ENCODE data around the gene GRAP2. TPM values are rescaled to one million over a fixed set of nuclear protein-coding genes. Genes with fewer than 3 reads are reported as not detected.

The GRAP2 gene
- not detected in 2 replicates for total RNA-seq (2016; rRNA removed; fragmentation: Illumina TruSeq; extraction: Trizol)
- not detected in 2 replicates for total RNA-seq (2016; cell fraction: cytosol; rRNA removed; fragmentation: Illumina TruSeq; extraction: Trizol; ENCODE audit: low read depth)
- not detected in 2 replicates for total RNA-seq (2016; cell fraction: insoluble cytoplasmic fraction; rRNA removed; fragmentation: Illumina TruSeq; extraction: Trizol)
- not detected in 2 replicates for total RNA-seq (2016; cell fraction: membrane; rRNA removed; fragmentation: Illumina TruSeq; extraction: Trizol)
- total RNA-seq (2016; cell fraction: nucleus; rRNA removed; fragmentation: Illumina TruSeq; extraction: Trizol), result not detected in 2 replicates
- polyA plus RNA-seq (2011; rRNA removed), result 0.15 and 0.33 TPM in 2 replicates
- 0.06 and 0.42 TPM in 2 replicates for polyA plus RNA-seq (2011; cell fraction: cytosol; rRNA removed)
- 0.06 and 0.35 TPM in 2 replicates for polyA plus RNA-seq (2011; cell fraction: nucleus; rRNA removed)
- not detected in 2 replicates for polyA plus RNA-seq (2012)
- not detected in 2 replicates for polyA plus RNA-seq (2016; cell fraction: cytosol; fragmentation: Illumina TruSeq; extraction: Trizol; ENCODE audit: low read depth)
- polyA plus RNA-seq (2016; cell fraction: insoluble cytoplasmic fraction; fragmentation: Illumina TruSeq; extraction: Trizol; ENCODE audit: low read depth), result not detected in 2 replicates
- not detected in 2 replicates for polyA plus RNA-seq (2016; cell fraction: membrane; fragmentation: Illumina TruSeq; extraction: Trizol; ENCODE audit: low read depth)
- polyA plus RNA-seq (2016; cell fraction: nucleus; fragmentation: Illumina TruSeq; extraction: Trizol; ENCODE audit: insufficient read depth, low read depth), result not detected in 2 replicates
- 0.23 TPM in 1 of 2 replicates, not detected in the other for polyA minus RNA-seq (2011; rRNA and poly(A)+ RNA removed; ENCODE audit: low replicate concordance)
- not detected in 2 replicates for polyA minus RNA-seq (2011; cell fraction: cytosol; rRNA and poly(A)+ RNA removed)
- polyA minus RNA-seq (2011; cell fraction: nucleus; rRNA and poly(A)+ RNA removed), result 0.26 and 0.75 TPM in 2 replicates
- Bru-seq, nascent RNA, result percentile 13 among the genes with signal in this experiment
- percentile 13 among the genes with signal in this experiment for BruChase-seq, experiment 1, labeled RNA remaining after a 6-hour chase
- BruChase-seq, experiment 2, labeled RNA remaining after a 2-hour chase, result percentile 14 among the genes with signal in this experiment
- long read RNA-seq, experiment 1, result 0 reads
- long read RNA-seq, experiment 2, result 0 reads

DNA sequence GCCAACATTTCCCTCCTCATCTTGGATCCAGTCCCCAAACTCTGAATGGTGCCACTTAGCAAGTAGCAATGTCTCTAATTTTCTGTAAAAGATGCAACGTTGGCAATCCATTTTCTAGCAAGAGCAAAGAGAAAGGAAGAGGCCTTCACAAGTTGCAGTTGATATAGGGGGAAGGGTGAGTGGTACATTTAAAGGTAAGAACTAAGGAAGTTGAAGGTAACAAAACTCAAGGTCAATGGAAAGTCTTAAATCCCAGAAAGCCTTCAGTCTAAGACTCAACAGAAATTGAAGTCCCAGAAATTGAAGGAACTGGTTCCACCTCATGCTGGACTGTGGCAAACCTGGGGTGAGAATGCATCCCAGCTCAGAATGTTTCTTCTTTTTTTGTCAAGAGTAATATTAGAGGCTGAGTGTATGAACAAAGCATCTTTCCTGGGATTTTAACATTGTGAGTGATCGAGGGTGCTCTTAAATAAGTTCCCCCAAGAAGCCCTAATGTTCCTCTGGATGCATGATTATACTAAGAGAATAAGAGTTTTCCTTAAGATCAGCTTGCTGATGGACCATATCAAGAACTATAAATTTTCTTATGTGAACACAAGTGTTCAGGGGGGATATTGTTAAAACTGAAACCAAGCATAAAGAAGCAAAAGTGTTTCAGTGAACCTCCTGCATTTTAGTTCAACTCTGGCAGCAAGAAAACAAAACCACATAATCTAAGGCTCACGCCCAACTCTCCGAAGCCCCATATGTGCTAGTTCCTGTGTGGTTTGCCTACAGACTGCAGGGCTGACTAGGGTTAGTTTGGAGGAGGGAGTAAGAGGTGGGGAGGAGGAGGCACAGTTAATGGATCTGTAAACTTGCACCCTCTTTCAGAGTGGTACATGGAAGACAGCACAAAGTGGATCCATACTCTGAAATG is at the start of gene GRAP2:
Gene GRAP2, plus strand, starts transcription at position 779 of the 922 bp plus-strand sequence. CDS start 46,023 bp downstream, outside the sequence.
- H3K9me3 ChIP-seq (ENCODE audit: low read length), result no peaks in the 10 kb centered on the region
- no peak within 1 kb of the TSS for H2AFZ ChIP-seq (ENCODE audit: low read length)
- DNase-seq (ENCODE audit: low spot score) (no peak), FAIRE-seq (no peak), ATAC-seq (no peak)
- in situ Hi-C loops (cut with HindIII; ENCODE audit: extremely low pct_ligation_motif_present, low pct_unique_long_range_greater_than_20kb), result no loop called here
- no peaks in the 10 kb centered on the region for H3K36me3 ChIP-seq (replicated peaks in 1 of 2; ENCODE audit: control insufficient read depth in 1 of 2, insufficient read depth in 2 of 2, low read length in 2 of 2)
- no peaks in the 10 kb centered on the region for H4K20me1 ChIP-seq (ENCODE audit: insufficient read depth, low read length)
- BruUV-seq (replicated peaks), result no TSS peak
- no peak within 1 kb of the TSS for H3K27ac ChIP-seq (ENCODE audit: extremely low read length, insufficient read depth, low read length)
- ChIA-PET POLR2A (no interaction called here), CTCF (ENCODE audit: low intra/inter-chr PET ratio, low total read pairs) (no interaction called here)
- H3K4me1 ChIP-seq (ENCODE audit: insufficient read depth, low read length), result no peaks in the 10 kb centered on the region
- H3K4me3 ChIP-seq (replicated peaks in 1 of 3; ENCODE audit: insufficient read depth in 1 of 3, low read depth in 2 of 3, low read length in 3 of 3), result no peak within 1 kb of the TSS
- intact Hi-C loops (cut with micrococcal nuclease; ENCODE audit: unreplicated experiment), result no loop called here
- TF ChIP-seq, protein P1, sequence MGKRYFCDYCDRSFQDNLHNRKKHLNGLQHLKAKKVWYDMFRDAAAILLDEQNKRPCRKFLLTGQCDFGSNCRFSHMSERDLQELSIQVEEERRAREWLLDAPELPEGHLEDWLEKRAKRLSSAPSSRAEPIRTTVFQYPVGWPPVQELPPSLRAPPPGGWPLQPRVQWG (CRISPR knock-in tag; IDR thresholded peaks at IDR 0.05; ENCODE audit: borderline replicate concordance, low read depth), result no peak
- TF ChIP-seq, protein P2, sequence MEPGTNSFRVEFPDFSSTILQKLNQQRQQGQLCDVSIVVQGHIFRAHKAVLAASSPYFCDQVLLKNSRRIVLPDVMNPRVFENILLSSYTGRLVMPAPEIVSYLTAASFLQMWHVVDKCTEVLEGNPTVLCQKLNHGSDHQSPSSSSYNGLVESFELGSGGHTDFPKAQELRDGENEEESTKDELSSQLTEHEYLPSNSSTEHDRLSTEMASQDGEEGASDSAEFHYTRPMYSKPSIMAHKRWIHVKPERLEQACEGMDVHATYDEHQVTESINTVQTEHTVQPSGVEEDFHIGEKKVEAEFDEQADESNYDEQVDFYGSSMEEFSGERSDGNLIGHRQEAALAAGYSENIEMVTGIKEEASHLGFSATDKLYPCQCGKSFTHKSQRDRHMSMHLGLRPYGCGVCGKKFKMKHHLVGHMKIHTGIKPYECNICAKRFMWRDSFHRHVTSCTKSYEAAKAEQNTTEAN (CRISPR knock-in tag; conservative IDR thresholded peaks at IDR 0.05), result no peak
- TF ChIP-seq NFKB2 (CRISPR knock-in tag; IDR thresholded peaks at IDR 0.05; ENCODE audit: borderline replicate concordance) (no peak), SCMH1 (CRISPR knock-in tag; IDR thresholded peaks at IDR 0.05; ENCODE audit: borderline replicate concordance) (no peak), ZNF317 (CRISPR knock-in tag; IDR thresholded peaks at IDR 0.05) (no peak)
- TF ChIP-seq, protein P3, sequence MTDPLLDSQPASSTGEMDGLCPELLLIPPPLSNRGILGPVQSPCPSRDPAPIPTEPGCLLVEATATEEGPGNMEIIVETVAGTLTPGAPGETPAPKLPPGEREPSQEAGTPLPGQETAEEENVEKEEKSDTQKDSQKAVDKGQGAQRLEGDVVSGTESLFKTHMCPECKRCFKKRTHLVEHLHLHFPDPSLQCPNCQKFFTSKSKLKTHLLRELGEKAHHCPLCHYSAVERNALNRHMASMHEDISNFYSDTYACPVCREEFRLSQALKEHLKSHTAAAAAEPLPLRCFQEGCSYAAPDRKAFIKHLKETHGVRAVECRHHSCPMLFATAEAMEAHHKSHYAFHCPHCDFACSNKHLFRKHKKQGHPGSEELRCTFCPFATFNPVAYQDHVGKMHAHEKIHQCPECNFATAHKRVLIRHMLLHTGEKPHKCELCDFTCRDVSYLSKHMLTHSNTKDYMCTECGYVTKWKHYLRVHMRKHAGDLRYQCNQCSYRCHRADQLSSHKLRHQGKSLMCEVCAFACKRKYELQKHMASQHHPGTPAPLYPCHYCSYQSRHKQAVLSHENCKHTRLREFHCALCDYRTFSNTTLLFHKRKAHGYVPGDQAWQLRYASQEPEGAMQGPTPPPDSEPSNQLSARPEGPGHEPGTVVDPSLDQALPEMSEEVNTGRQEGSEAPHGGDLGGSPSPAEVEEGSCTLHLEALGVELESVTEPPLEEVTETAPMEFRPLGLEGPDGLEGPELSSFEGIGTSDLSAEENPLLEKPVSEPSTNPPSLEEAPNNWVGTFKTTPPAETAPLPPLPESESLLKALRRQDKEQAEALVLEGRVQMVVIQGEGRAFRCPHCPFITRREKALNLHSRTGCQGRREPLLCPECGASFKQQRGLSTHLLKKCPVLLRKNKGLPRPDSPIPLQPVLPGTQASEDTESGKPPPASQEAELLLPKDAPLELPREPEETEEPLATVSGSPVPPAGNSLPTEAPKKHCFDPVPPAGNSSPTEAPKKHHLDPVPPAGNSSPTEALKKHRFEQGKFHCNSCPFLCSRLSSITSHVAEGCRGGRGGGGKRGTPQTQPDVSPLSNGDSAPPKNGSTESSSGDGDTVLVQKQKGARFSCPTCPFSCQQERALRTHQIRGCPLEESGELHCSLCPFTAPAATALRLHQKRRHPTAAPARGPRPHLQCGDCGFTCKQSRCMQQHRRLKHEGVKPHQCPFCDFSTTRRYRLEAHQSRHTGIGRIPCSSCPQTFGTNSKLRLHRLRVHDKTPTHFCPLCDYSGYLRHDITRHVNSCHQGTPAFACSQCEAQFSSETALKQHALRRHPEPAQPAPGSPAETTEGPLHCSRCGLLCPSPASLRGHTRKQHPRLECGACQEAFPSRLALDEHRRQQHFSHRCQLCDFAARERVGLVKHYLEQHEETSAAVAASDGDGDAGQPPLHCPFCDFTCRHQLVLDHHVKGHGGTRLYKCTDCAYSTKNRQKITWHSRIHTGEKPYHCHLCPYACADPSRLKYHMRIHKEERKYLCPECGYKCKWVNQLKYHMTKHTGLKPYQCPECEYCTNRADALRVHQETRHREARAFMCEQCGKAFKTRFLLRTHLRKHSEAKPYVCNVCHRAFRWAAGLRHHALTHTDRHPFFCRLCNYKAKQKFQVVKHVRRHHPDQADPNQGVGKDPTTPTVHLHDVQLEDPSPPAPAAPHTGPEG (CRISPR knock-in tag; IDR thresholded peaks at IDR 0.05), result no peak
- TF ChIP-seq, protein P4, sequence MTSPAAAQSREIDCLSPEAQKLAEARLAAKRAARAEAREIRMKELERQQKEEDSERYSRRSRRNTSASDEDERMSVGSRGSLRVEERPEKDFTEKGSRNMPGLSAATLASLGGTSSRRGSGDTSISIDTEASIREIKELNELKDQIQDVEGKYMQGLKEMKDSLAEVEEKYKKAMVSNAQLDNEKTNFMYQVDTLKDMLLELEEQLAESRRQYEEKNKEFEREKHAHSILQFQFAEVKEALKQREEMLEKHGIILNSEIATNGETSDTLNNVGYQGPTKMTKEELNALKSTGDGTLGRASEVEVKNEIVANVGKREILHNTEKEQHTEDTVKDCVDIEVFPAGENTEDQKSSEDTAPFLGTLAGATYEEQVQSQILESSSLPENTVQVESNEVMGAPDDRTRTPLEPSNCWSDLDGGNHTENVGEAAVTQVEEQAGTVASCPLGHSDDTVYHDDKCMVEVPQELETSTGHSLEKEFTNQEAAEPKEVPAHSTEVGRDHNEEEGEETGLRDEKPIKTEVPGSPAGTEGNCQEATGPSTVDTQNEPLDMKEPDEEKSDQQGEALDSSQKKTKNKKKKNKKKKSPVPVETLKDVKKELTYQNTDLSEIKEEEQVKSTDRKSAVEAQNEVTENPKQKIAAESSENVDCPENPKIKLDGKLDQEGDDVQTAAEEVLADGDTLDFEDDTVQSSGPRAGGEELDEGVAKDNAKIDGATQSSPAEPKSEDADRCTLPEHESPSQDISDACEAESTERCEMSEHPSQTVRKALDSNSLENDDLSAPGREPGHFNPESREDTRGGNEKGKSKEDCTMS (CRISPR knock-in tag; conservative IDR thresholded peaks at IDR 0.05), result no peak
- no peak within 1 kb of the TSS for H3K4me2 ChIP-seq (ENCODE audit: low read depth, low read length)
- peaks cover 3 to 18% of the 10 kb centered on the region in 2 experiments; a peak in 3 of 5 replicates for H3K27me3 ChIP-seq (ENCODE audit: control insufficient read depth in 1 of 2, insufficient read depth in 2 of 2, low read length in 2 of 2)
- no peak within 1 kb of the TSS for H3K9ac ChIP-seq (ENCODE audit: insufficient read depth, low read depth, low read length)
- WGBS (ENCODE audit: low lambda C conversion rate), result 7% methylated on average over 4 of the region's 4 CpGs
- no peaks in the 10 kb centered on the region for H3K79me2 ChIP-seq (ENCODE audit: insufficient read depth, low read length)

All from HepG2 (cell line).